Left hindlimb (tissue), 1 donor: Measurements from ENCODE around the gene HOXC9.
"Not testable (repeated sequence)": the region's sequence is repeated elsewhere in the genome, so short reads cannot be mapped to it uniquely, and the experiment has no call there.

ENCODE experiments used
- DNase-seq: peaks from one replicate; pipeline ENCODE4 v3.0.0-alpha.2; 2018

The HOXC9 gene

GRCh38 chr12:54040148-54040494 lies 40.2 kb downstream of the HOXC9 start:
- DNase-seq: peak; percentile 49

- no peak for DNase-seq
Measured at GRCh38 chr12:54040648-54041047, 40.7 kb downstream of the HOXC9 start.

- no peak for DNase-seq
Measured at GRCh38 chr12:54041097-54041690, 41.2 kb downstream of the HOXC9 start.

DNA sequence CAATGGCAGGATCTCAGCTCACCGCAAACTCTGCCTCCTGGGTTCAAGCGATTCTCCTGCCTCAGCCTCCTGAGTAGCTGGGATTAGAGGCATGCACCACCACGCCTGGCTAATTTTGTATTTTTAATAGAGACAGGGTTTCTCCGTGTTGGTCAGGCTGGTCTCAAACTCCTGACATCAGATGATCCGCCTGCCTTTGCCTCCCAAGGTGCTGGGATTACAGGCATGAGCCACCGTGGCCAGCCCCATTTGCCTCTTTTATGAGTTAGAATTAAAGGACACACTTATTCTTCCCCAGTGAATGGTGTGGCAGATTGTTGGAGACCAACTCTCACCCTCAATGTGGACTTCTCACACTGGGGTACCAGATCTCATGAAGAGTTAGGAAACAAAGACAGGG lies 42.1 kb downstream of the HOXC9 start:
- DNase-seq: not testable (repeated sequence)

DNA sequence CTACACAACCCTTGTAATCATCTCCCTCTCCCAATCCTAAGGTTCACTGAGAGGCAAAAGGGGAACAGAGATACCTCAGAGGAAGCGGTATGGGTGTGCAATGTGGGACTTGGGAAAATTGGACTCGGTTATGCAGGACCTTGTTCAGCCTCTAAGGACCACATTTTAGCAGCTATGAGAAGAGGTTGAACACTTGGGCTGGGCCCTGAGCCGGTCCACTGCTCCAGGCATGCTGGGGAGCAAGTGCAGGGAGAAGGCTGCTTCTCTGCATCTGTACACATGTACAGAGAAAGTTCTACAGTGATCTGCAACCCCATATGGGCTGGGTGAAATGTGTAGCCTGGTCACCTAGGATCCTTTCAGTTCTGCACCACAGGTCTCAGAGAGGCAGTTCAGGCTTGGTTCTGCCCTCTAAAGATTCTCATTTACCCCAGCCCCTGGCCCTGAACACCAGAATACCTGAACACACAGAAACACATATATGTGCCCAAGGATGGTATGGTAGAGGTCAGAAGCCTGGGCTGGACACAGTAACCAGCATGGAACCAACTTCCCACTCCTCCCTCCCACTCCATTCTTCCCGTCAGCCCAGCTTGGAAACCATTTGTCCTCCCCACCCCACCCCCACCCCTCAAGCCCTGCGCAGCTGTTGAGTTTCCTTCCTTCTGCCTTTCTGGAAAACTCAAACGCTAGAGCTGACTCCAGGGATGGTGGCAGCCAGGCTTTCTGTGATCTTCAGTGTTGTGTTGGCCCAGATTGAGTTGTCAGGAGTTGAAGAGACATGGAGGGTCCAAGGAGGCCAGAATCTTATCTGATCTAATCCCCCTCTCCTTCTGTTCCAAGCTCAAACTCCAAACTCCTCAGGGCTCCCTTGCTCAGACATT lies 43.3 kb downstream of the HOXC9 start:
- DNase-seq: no peak

DNA sequence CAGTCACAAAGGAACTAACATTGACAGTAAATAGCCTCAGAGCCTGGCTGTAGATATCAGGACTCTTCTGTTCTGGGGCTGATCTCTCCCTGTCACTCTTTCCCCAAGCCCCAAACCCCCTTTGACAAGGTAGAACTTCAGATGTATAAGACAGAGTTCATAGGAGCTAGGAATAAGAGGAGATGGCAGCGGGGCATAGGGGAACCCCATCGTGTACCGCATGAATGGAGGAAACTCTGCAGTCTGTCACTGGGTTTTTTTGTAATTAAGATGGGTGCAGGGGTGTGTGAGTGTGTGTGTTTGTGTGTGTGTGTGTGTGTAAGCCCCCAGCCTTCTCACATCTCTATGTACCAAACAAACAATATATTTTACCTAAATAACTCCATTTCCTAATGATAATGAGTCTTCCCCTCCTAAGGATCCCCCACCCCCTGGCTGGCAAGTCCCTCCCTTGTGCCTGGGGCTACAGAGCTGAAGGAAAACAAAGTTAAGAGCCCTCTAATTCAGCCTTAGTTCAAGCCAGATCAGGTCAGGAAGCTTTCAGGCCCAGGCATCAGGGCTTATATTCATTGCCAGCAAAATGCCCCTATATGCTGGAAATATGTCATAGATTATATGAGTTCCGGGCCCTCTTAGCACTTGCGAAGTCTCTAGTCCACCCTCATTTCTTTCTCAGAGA lies 44.6 kb downstream of the HOXC9 start:
- DNase-seq: no peak

GRCh38 chr12:54045401-54045800 lies 45.4 kb downstream of the HOXC9 start:
- DNase-seq: no peak

DNA sequence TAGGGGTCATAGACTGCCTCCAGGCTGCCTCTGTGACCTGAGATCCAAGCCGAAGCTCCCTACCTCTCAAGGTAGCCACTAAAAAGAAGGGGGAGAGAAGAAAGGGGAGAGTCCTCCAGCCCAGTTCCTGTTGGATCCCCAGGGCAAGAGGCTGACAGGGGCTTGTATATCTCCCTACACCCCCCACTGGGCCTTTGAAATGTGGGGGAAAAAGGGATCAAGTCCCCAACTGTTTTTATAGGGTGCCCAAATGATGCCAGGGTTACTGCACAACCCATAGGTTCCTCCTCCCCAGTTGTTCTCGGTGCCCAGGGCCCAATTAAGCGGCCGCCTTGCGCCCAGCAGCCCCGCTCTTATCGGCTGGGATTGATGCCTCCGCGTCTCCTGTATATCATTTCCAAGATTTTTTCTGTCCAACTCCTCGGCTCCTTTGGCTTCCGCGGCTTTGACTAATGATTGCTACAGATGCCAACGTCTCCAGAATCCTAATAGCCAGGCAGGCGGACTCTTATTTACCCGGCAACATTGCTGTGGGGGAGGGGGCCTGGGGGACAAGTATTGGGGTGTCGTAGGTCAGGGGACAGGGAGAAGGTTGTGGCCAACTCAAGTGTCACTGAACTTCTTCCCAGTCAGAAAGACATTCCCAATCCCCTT lies 46.0 kb downstream of the HOXC9 start:
- no peak for DNase-seq

DNA sequence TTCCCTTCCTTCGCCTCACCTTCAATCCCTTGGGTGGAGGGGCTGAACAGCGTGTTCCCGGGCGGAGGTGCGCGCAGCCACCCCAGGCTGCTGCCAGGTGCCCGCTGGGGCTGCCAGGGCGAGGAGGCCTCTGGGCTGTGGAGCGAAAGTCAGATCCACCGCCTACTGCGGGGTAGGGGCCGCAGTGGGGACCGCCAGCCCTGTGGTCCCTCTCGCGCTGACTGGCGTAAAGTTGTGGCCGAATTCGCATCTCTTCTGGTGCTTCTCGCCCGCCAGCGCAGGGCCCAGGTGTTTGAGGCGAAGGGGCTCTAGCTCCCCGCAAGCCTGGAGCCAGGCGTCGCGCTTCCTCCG lies 46.8 kb downstream of the HOXC9 start:
- DNase-seq: no peak

DNA sequence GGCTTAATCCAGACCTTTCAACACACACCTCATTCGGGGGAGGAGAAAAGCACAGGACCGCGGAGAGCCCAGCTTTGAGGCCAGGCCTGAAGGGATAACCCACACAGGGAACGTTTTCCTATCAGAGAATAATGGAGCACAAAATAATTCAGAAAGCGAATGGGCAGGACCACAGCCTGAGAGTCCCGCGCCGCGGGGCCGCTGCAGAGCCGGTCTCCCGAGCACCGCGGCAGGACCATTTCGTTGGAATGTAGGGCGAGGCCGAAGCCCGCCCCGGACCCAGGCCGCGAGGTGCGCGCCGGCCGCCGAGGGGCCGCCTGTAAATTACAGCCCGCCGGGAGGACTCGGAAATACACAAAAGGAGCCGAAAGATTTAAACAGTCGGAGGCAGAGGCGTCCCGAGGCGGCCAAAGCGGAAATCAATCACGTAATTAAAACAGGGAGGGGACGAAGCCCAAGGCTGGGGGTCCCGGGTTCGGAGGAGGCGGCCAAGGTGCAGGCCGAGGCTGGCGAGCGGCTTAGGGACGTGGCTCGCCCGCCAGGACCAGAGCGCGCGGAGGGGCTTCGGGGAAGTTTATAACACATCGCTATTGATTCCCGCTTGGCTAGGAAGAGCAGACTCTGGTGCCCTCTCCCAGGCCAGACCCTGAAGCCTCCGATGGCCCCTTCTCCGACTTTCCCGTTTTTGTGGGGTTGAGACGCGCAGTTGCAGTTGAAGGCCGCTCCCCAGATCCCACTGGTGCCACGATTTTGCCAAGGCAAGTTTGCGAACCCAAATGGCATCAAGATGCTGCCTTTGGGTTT lies 47.4 kb downstream of the HOXC9 start:
- no peak for DNase-seq

DNA sequence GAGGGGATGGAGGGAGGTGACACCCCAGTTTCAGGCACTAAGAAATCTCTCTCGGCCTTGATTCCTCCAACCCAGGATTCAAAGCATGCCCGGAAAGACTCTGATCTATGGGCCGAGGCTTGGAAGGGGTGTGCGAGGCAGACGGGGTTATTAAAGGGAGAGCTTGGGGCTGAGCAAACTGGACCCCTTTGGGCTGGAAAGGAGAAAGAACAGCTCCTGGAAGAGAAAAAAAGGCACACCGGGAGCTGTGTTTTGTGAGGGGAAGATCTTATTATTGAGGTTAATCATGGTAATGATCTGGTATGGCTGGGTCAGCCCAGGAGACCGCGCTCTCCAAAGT lies 48.0 kb downstream of the HOXC9 start:
- no peak for DNase-seq

GRCh38 chr12:54048406-54049093 lies 48.6 kb downstream of the HOXC9 start:
- DNase-seq: no peak

- no peak for DNase-seq
Measured at GRCh38 chr12:54049108-54049507, 49.1 kb downstream of the HOXC9 start.

GRCh38 chr12:54050482-54050810 lies 50.5 kb downstream of the HOXC9 start:
- no peak for DNase-seq

DNA sequence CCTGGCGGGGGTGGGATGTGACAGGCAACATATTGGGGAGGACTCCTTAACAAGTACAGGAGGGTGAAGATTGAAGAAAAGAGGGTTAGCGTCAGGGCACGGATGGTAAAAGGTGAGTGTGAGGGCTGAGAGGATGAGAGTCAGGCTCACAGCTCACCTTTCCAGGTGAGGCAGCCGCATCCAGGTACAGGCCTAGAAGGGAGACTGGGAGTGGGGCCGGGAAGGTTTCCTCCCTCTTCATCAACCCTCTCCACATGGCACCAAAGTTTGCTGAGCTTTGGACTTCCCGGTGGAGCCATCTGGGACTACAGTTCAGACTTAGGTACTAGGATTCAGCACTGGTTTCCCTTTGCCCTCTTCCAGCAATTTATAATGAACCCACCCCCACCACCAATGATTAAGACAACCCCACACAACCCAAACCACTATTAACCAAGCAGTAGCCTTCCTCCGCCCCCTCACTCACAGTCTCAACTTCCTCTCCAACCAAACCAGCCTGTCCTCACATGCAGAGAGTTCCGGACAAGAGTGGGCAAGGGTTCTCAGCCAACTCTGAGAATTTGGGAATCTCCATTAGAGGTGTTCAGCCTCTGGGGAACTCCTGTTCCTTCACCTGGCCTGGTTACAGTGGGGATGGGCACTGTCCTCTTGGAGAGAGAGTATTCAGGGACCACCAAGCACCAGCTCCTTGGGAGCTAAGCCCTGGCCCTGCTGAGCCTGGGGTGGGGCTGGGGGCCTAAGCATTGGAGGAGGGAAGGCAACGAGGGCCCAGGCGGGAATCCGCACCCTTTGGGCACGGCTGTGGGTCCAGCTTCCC lies 51.3 kb downstream of the HOXC9 start:
- no peak for DNase-seq

GRCh38 chr12:54051874-54052437 lies 52.0 kb downstream of the HOXC9 start:
- DNase-seq: no peak

DNA sequence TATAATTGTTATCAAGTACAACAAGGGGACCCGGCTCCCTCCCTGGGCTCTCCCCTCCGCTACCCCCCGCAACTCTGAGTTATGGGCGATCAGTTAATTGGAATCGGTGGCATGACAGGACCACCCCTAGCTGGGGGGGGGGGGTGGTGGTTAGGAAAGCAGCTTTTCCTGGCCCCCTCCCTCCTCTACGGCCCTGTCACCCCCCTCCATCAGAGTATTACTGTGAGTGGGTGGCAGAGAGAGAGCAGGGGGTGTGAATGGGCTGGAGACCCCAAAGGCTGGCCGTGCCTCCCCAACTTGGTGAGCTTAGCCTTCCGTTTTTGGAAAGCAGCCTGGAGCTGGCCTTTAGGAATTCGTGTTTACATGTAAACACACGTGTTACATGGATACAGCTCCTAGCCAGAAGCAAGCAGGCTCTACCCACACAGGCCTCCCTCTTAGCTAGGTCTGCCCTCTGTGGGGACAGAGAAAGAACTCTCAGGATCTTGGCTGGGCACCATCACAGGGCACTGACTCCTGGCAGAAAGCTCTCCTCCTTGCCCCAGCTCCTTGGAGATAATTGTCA lies 52.6 kb downstream of the HOXC9 start:
- no peak for DNase-seq
